ENCODE results near the gene CACNA1S. TPM values are rescaled to one million over a fixed set of nuclear protein-coding genes. Genes with fewer than 3 reads are reported as not detected.

The CACNA1S gene
- polyA plus RNA-seq, 2 donors, result not detected

GRCh38 chr1:201140941-201141260 is 28.7 kb upstream of the CACNA1S start:
- H3K4me3 ChIP-seq (ENCODE audit: low read depth in 1 of 2, low read length in 2 of 2), result no peak overlapping the region
- H3K4me1 ChIP-seq (ENCODE audit: control insufficient read depth in 2 of 2, insufficient read depth in 2 of 2, low read length in 1 of 2), result peaks cover 7 to 20% of the 10 kb centered on the region in 2 donors
- no peaks in the 10 kb centered on the region for H3K27me3 ChIP-seq (ENCODE audit: control insufficient read depth in 1 of 2, insufficient read depth in 2 of 2, low read length in 2 of 2)
- H3K36me3 ChIP-seq (ENCODE audit: control insufficient read depth in 2 of 2, insufficient read depth in 2 of 2, low read length in 1 of 2), result peaks cover 0 to 22% of the 10 kb centered on the region in 2 donors
- 91 to 92% methylated on average over 8 of the region's 8 CpGs for WGBS, 2 donors
- H3K9me3 ChIP-seq (ENCODE audit: control insufficient read depth in 2 of 2, insufficient read depth in 1 of 2, low read depth in 1 of 2, low read length in 1 of 2), result no peaks in the 10 kb centered on the region
- H3K27ac ChIP-seq (ENCODE audit: low read depth in 2 of 2, low read length in 1 of 2), result no peak overlapping the region

DNA sequence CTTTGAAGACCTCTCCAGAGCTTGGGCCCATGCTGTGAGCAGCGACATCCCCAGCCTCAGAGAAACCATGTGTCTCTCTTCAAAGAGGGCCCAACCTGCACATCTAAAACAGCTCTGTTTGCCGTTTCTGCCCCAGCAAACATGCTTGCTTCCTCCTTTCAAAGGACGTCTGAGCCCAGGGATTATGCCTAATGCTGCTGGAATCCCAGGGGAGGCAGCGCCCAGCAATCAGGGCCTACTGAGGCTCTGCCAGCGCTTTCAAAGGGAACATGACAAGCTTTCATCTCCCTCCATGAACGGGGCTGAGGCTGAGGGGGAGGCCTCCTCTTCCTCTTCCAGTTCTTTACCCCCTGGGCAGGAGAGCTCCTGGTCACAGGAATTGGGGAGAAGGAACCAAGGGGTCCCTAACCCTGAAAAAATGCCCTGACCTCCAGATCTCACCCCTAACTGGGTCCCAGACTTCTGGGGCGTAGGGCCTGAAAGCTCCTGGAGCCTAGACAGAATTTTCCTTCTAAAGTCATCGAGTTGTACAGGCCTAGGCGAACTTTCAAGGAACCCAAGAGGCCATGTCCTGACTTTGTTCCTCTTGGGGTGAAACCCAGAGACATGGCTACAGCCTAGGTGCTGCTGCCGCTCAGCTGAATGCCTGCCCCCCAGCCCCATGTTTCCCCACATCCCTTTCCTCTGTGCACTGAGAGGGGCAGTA is 28.2 kb upstream of the CACNA1S start:
- Histone ChIP-seq H3K4me1 (ENCODE audit: control insufficient read depth in 2 of 2, insufficient read depth in 2 of 2, low read length in 1 of 2) (peaks cover 7 to 20% of the 10 kb centered on the region in 2 donors), H3K9me3 (ENCODE audit: control insufficient read depth in 2 of 2, insufficient read depth in 1 of 2, low read depth in 1 of 2, low read length in 1 of 2) (no peaks in the 10 kb centered on the region), H3K27me3 (ENCODE audit: control insufficient read depth in 1 of 2, insufficient read depth in 2 of 2, low read length in 2 of 2) (no peaks in the 10 kb centered on the region), H3K27ac (ENCODE audit: low read depth in 2 of 2, low read length in 1 of 2) (no peak overlapping the region), H3K36me3 (ENCODE audit: control insufficient read depth in 2 of 2, insufficient read depth in 2 of 2, low read length in 1 of 2) (peaks cover 0 to 23% of the 10 kb centered on the region in 2 donors), H3K4me3 (ENCODE audit: low read depth in 1 of 2, low read length in 2 of 2) (no peak overlapping the region)
- 59 to 65% methylated on average over 10 of the region's 10 CpGs for WGBS, 2 donors

DNA sequence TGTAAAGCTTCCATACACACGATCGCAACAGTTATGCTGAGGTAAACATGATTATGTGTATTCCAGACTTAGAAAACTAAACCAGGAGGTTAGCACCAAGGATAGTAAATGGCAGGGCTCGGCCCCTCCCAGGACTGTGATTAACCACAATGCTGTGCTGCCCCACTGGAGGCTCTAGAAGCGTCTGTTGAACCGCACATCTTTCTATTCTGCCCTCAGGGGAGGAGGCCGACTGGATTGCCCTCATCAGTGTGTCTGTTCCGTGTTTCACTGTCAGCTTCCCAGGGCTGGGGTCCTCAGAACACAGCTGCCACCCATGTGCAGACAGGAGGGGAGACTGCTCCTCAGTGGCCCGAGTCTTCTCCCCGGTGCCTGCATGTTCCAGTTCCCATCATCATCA is 27.5 kb upstream of the CACNA1S start:
- Histone ChIP-seq H3K36me3 (ENCODE audit: control insufficient read depth in 2 of 2, insufficient read depth in 2 of 2, low read length in 1 of 2) (peaks cover 0 to 27% of the 10 kb centered on the region in 2 donors), H3K4me3 (ENCODE audit: low read depth in 1 of 2, low read length in 2 of 2) (no peak overlapping the region), H3K27me3 (ENCODE audit: control insufficient read depth in 1 of 2, insufficient read depth in 2 of 2, low read length in 2 of 2) (no peaks in the 10 kb centered on the region), H3K27ac (ENCODE audit: low read depth in 2 of 2, low read length in 1 of 2) (no peak overlapping the region), H3K9me3 (ENCODE audit: control insufficient read depth in 2 of 2, insufficient read depth in 1 of 2, low read depth in 1 of 2, low read length in 1 of 2) (no peaks in the 10 kb centered on the region), H3K4me1 (ENCODE audit: control insufficient read depth in 2 of 2, insufficient read depth in 2 of 2, low read length in 1 of 2) (peaks cover 7 to 20% of the 10 kb centered on the region in 2 donors)
- 73 to 82% methylated on average over 9 of the region's 9 CpGs for WGBS, 2 donors

DNA sequence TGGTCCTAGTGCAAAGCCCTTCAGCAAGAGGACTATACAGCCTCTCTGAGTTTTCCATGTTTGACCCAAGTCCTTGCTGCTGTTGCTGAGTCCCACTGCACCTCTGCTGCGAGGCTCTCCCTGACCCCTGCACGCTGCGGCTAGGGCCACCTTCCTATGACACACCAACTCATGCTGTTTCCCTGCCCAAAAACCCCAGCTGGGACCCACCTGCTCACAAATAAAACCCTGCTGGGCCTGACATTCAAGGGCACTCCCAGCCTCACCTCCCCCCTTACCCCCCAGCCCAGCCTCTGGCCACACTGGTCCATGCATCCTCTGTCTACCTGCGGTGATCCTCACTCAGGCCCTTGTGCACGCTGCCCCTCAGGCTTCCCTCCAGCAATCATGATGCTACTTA is 27.1 kb upstream of the CACNA1S start:
- 96 to 98% methylated on average over 5 of the region's 5 CpGs for WGBS, 2 donors
- H3K4me3 ChIP-seq (ENCODE audit: low read depth in 1 of 2, low read length in 2 of 2), result no peak overlapping the region
- no peak overlapping the region for H3K27ac ChIP-seq (ENCODE audit: low read depth in 2 of 2, low read length in 1 of 2)
- peaks cover 7 to 20% of the 10 kb centered on the region in 2 donors for H3K4me1 ChIP-seq (ENCODE audit: control insufficient read depth in 2 of 2, insufficient read depth in 2 of 2, low read length in 1 of 2)
- no peaks in the 10 kb centered on the region for H3K9me3 ChIP-seq (ENCODE audit: control insufficient read depth in 2 of 2, insufficient read depth in 1 of 2, low read depth in 1 of 2, low read length in 1 of 2)
- H3K27me3 ChIP-seq (ENCODE audit: control insufficient read depth in 1 of 2, insufficient read depth in 2 of 2, low read length in 2 of 2), result no peaks in the 10 kb centered on the region
- H3K36me3 ChIP-seq (ENCODE audit: control insufficient read depth in 2 of 2, insufficient read depth in 2 of 2, low read length in 1 of 2), result peaks cover 0 to 28% of the 10 kb centered on the region in 2 donors

DNA sequence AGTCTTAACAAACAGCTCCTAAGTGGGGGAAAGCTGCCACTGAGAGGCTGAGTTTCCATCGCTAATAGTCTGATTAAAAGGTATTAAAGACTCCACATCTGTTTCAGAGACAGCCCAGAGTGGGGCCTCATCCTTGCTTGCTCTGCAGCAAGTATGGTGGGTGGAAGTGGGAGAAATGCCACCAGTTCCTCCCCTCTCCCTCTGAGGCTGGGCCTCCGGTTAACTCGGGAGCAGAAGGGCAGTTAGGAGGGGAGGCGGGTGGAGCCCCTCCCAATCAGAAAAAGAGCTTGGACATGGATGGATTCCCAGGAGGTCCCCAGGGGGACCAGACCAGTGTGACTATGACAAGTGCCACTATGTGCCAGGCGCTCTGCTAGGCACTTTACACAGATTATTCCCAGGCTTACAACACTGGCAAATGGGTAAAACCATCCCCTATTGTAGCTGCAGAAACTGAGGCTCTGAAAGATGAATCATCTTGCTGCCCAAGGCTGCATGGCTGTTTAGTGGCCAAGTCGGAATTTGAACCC is 26.1 kb upstream of the CACNA1S start:
- 73 to 76% methylated on average over 6 of the region's 6 CpGs for WGBS, 2 donors
- Histone ChIP-seq H3K27ac (ENCODE audit: low read depth in 2 of 2, low read length in 1 of 2) (no peak overlapping the region), H3K4me3 (ENCODE audit: low read depth in 1 of 2, low read length in 2 of 2) (no peak overlapping the region), H3K4me1 (ENCODE audit: control insufficient read depth in 2 of 2, insufficient read depth in 2 of 2, low read length in 1 of 2) (peaks cover 7 to 20% of the 10 kb centered on the region in 2 donors), H3K9me3 (ENCODE audit: control insufficient read depth in 2 of 2, insufficient read depth in 1 of 2, low read depth in 1 of 2, low read length in 1 of 2) (peaks cover 0 to under 1% of the 10 kb centered on the region in 2 donors), H3K36me3 (ENCODE audit: control insufficient read depth in 2 of 2, insufficient read depth in 2 of 2, low read length in 1 of 2) (peaks cover 0 to 21% of the 10 kb centered on the region in 2 donors), H3K27me3 (ENCODE audit: control insufficient read depth in 1 of 2, insufficient read depth in 2 of 2, low read length in 2 of 2) (no peaks in the 10 kb centered on the region)

DNA sequence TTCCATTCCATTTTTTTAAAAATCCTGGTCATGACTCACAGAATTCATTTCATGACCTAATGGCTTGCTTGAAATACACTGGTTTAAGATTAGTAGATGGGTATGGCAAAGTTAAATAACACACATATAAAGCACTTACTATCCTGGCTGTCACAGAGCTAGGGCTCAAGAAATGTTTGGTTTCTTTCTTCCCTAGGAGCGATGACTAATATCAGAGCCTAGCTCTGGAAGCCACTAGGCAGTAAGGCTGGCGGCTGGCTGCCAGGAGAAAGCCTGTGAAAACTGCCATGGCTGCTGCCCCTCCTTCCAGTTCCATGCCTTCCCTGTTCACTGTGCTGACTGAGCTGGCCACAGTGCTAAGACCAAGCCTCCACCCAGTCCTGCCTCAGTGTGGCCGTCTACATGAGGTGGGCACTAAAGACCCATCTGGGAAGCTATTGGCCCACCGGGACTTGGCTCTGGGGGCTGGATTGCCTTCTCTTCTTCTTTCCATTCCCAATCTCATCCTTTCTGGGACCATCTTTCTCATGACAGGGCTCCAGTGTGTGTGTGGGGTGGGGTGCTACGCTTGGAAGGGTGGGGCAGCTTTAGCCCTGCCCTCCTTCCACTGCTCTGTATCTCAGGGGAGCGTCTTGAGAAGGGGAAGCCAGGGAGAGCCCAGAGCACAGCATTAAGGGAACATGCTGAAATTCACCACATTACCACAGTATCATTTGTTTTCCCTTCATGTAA is 25.5 kb upstream of the CACNA1S start:
- Histone ChIP-seq H3K27ac (ENCODE audit: low read depth in 2 of 2, low read length in 1 of 2) (peak overlapping the region in 1 of 2 donors; percentile 66), H3K4me3 (ENCODE audit: low read depth in 1 of 2, low read length in 2 of 2) (no peak overlapping the region), H3K9me3 (ENCODE audit: control insufficient read depth in 2 of 2, insufficient read depth in 1 of 2, low read depth in 1 of 2, low read length in 1 of 2) (peaks cover 0 to 2% of the 10 kb centered on the region in 2 donors), H3K27me3 (ENCODE audit: control insufficient read depth in 1 of 2, insufficient read depth in 2 of 2, low read length in 2 of 2) (no peaks in the 10 kb centered on the region), H3K4me1 (ENCODE audit: control insufficient read depth in 2 of 2, insufficient read depth in 2 of 2, low read length in 1 of 2) (peaks cover 7 to 20% of the 10 kb centered on the region in 2 donors), H3K36me3 (ENCODE audit: control insufficient read depth in 2 of 2, insufficient read depth in 2 of 2, low read length in 1 of 2) (peaks cover 0 to 15% of the 10 kb centered on the region in 2 donors)
- 39 to 60% methylated on average over 6 of the region's 6 CpGs for WGBS, 2 donors

DNA sequence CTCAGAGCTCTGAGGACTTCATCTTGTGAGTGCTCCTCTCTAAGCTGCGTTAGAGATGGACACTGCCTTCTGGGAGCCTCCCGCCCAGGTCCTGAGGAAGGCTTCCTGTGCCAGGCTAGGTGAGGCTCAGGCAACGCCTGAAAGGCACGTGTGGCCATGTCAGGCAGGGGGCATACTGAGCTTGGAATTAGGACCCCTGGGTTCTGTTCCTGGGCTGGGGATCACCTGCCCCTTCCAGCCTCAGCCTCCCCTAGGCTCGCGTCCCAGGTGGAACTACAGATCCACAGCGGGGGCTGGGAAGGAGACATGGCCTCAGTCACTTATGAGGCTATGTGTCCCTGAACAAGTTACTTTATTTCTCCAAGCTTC is 24.8 kb upstream of the CACNA1S start:
- H3K27ac ChIP-seq (ENCODE audit: low read depth in 2 of 2, low read length in 1 of 2), result peak overlapping the region; percentile 2 to 30
- peaks cover 7 to 20% of the 10 kb centered on the region in 2 donors for H3K4me1 ChIP-seq (ENCODE audit: control insufficient read depth in 2 of 2, insufficient read depth in 2 of 2, low read length in 1 of 2)
- WGBS, 2 donors, result 65 to 76% methylated on average over 7 of the region's 7 CpGs
- H3K36me3 ChIP-seq (ENCODE audit: control insufficient read depth in 2 of 2, insufficient read depth in 2 of 2, low read length in 1 of 2), result peaks cover 0 to 14% of the 10 kb centered on the region in 2 donors
- H3K27me3 ChIP-seq (ENCODE audit: control insufficient read depth in 1 of 2, insufficient read depth in 2 of 2, low read length in 2 of 2), result no peaks in the 10 kb centered on the region
- H3K4me3 ChIP-seq (ENCODE audit: low read depth in 1 of 2, low read length in 2 of 2), result no peak overlapping the region
- peaks cover 0 to 2% of the 10 kb centered on the region in 2 donors for H3K9me3 ChIP-seq (ENCODE audit: control insufficient read depth in 2 of 2, insufficient read depth in 1 of 2, low read depth in 1 of 2, low read length in 1 of 2)

DNA sequence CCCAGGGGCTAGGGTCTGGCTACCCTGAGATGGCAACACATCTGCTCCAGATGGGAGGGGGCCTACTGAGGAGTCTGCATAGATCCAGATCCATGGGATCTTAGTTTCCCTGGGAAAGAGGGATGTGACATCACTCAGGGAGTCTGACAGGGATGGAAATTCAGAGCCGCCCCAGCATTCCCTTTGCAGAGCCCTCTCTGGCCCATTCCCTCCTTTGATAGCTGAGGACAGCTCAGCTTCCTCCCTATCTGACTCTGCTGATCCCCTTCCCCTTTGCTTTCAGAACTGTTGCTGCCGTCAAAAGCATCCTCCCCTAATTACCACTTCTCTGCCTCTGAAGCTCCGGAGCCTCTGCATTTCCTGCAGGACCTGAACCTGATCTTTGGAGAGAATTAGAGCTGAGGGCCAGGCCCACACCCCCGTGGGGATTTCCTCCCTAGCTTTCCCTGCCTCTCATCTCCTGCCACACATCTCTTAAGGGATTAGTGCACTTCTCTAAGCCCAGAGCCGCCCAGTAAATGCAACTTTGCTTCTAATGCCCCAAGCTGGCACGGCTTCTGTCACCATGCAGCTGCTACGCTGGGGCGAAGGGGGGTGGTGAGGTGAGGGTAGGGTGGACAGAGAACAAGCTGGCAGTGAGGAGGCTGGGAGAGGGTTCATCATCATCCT is 24.3 kb upstream of the CACNA1S start:
- Histone ChIP-seq H3K9me3 (ENCODE audit: control insufficient read depth in 2 of 2, insufficient read depth in 1 of 2, low read depth in 1 of 2, low read length in 1 of 2) (peaks cover 0 to 2% of the 10 kb centered on the region in 2 donors), H3K4me3 (ENCODE audit: low read depth in 1 of 2, low read length in 2 of 2) (no peak overlapping the region), H3K4me1 (ENCODE audit: control insufficient read depth in 2 of 2, insufficient read depth in 2 of 2, low read length in 1 of 2) (peaks cover 7 to 20% of the 10 kb centered on the region in 2 donors), H3K27me3 (ENCODE audit: control insufficient read depth in 1 of 2, insufficient read depth in 2 of 2, low read length in 2 of 2) (no peaks in the 10 kb centered on the region), H3K27ac (ENCODE audit: low read depth in 2 of 2, low read length in 1 of 2) (peak overlapping the region in 1 of 2 donors; percentile 2), H3K36me3 (ENCODE audit: control insufficient read depth in 2 of 2, insufficient read depth in 2 of 2, low read length in 1 of 2) (peaks cover 0 to 14% of the 10 kb centered on the region in 2 donors)
- WGBS, 2 donors, result 47 to 60% methylated on average over 8 of the region's 8 CpGs

DNA sequence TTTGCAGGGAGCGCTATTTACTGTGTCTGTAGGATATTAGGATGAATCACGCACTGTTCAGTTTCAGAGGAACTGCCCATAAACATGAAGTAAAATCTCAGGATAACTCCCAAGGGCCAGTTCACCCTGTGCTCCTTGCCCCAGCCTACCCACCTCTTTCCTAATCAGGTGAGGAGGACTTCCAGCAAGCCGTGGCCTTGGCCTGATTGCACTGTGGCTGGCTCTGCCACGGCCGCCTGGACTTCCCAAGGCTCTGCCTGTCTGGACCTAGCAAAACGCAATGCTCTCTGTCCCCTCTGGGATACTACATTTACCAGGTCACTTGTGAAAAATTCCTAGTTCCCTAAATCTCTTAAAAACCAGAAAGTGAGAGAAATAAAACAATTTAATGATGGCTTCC is 22.2 kb upstream of the CACNA1S start:
- no peak overlapping the region for H3K27ac ChIP-seq (ENCODE audit: low read depth in 2 of 2, low read length in 1 of 2)
- peaks cover 0 to 14% of the 10 kb centered on the region in 2 donors for H3K36me3 ChIP-seq (ENCODE audit: control insufficient read depth in 2 of 2, insufficient read depth in 2 of 2, low read length in 1 of 2)
- H3K27me3 ChIP-seq (ENCODE audit: control insufficient read depth in 1 of 2, insufficient read depth in 2 of 2, low read length in 2 of 2), result no peaks in the 10 kb centered on the region
- peaks cover 0 to 2% of the 10 kb centered on the region in 2 donors for H3K9me3 ChIP-seq (ENCODE audit: control insufficient read depth in 2 of 2, insufficient read depth in 1 of 2, low read depth in 1 of 2, low read length in 1 of 2)
- WGBS, 2 donors, result 85 to 96% methylated on average over 6 of the region's 6 CpGs
- no peak overlapping the region for H3K4me3 ChIP-seq (ENCODE audit: low read depth in 1 of 2, low read length in 2 of 2)
- H3K4me1 ChIP-seq (ENCODE audit: control insufficient read depth in 2 of 2, insufficient read depth in 2 of 2, low read length in 1 of 2), result peaks cover 7 to 12% of the 10 kb centered on the region in 2 donors
